Osteoblast (primary cell): Measurements from ENCODE around the gene CRIM1. TPM values are rescaled to one million over a fixed set of nuclear protein-coding genes. Genes with fewer than 3 reads are reported as not detected.

Experiments
- DNase-seq: peaks from one replicate; pipeline ENCODE4 v3.0.0; 2011; ENCODE audit warnings: low spot score, mixed read lengths; ENCODE audit not compliant: insufficient read length; ENCODE audit errors: missing footprints
- H2AFZ ChIP-seq: 2 replicates; pipeline ENCODE4 v1.6.0; 2011; ENCODE audit warnings: mild to moderate bottlenecking, low read length
- H3K27ac ChIP-seq: 2 replicates; pipeline ENCODE4 v1.5.1; 2011; ENCODE audit warnings: mild to moderate bottlenecking, low read depth, low read length, moderate library complexity
- H3K27me3 ChIP-seq: 2 replicates; pipeline ENCODE4 v1.6.0; 2012; ENCODE audit warnings: mild to moderate bottlenecking, control low read depth, inconsistent platforms, low read length, moderate library complexity; ENCODE audit not compliant: insufficient read depth
- H3K36me3 ChIP-seq: 2 replicates; pipeline ENCODE4 v1.5.1; 2011; ENCODE audit warnings: mild to moderate bottlenecking, low read length, control low read depth, moderate library complexity; ENCODE audit not compliant: insufficient read depth
- H3K4me1 ChIP-seq: 2 replicates; pipeline ENCODE4 v1.5.1; 2011; ENCODE audit warnings: mild to moderate bottlenecking, low read length, control low read depth, moderate library complexity; ENCODE audit not compliant: insufficient read depth
- H3K4me2 ChIP-seq: 2 replicates; pipeline ENCODE4 v1.6.0; 2011; ENCODE audit warnings: mild to moderate bottlenecking, low read length; ENCODE audit not compliant: insufficient read depth
- H3K4me3 ChIP-seq: fragments of 200-600 bp; sonication (generic); 3 replicates; pipeline ENCODE4 v1.5.1; 2012; ENCODE audit warnings: mild to moderate bottlenecking, low read length, inconsistent platforms; ENCODE audit not compliant: insufficient read depth
- H3K79me2 ChIP-seq: 2 replicates; pipeline ENCODE4 v1.6.0; 2012; ENCODE audit warnings: mild to moderate bottlenecking, low read length, control low read depth, inconsistent platforms; ENCODE audit not compliant: insufficient read depth
- H3K9me3 ChIP-seq: 2 replicates; pipeline ENCODE4 v1.5.1; 2011; ENCODE audit warnings: low read depth, low read length, control low read depth
- H4K20me1 ChIP-seq: 2 replicates; pipeline ENCODE4 v1.6.0; 2012; ENCODE audit warnings: mild to moderate bottlenecking, low read length, control low read depth; ENCODE audit not compliant: insufficient read depth
- CTCF ChIP-seq: IDR thresholded peaks from 2 replicates; pipeline ENCODE4 v1.5.1; 2011; ENCODE audit warnings: mild to moderate bottlenecking, low read depth, low read length, moderate library complexity; ENCODE audit errors: extremely low read depth
- total RNA-seq: library from RNA; depleted of rRNA; stranded (reverse); fragments of >200 nt; gene quantifications from 2 replicates; pipeline ENCODE4 v1.2.3, GENCODE V29; 2012

CRIM1 gene
- total RNA-seq, 1 donor: 362 TPM

- Histone ChIP-seq H2AFZ (no peak overlapping the region), H3K4me2 (no peak overlapping the region), H3K27ac (peak overlapping the region; percentile 62), H3K36me3 (peaks cover 58% of the 10 kb centered on the region), H4K20me1 (peaks cover 60% of the 10 kb centered on the region), H3K4me3 (no peak overlapping the region), H3K27me3 (no peaks in the 10 kb centered on the region), H3K9me3 (no peaks in the 10 kb centered on the region), H3K4me1 (peaks cover 50% of the 10 kb centered on the region), H3K79me2 (peaks cover 97% of the 10 kb centered on the region)
- DNase-seq: no peak
- TF ChIP-seq CTCF: no peak
Measured at GRCh38 chr2:36394804-36395203, 39.2 kb downstream of the CRIM1 start.

GRCh38 chr2:36395866-36396265 is 40.3 kb downstream of the CRIM1 start:
- no peak for TF ChIP-seq CTCF
- Histone ChIP-seq H3K79me2 (peaks cover 97% of the 10 kb centered on the region), H4K20me1 (peaks cover 56% of the 10 kb centered on the region), H3K4me3 (no peak overlapping the region), H3K4me2 (no peak overlapping the region), H3K36me3 (peaks cover 54% of the 10 kb centered on the region), H3K4me1 (peaks cover 58% of the 10 kb centered on the region), H3K9me3 (no peaks in the 10 kb centered on the region), H2AFZ (no peak overlapping the region), H3K27ac (peak overlapping the region; percentile 62), H3K27me3 (no peaks in the 10 kb centered on the region)
- no peak for DNase-seq

DNA sequence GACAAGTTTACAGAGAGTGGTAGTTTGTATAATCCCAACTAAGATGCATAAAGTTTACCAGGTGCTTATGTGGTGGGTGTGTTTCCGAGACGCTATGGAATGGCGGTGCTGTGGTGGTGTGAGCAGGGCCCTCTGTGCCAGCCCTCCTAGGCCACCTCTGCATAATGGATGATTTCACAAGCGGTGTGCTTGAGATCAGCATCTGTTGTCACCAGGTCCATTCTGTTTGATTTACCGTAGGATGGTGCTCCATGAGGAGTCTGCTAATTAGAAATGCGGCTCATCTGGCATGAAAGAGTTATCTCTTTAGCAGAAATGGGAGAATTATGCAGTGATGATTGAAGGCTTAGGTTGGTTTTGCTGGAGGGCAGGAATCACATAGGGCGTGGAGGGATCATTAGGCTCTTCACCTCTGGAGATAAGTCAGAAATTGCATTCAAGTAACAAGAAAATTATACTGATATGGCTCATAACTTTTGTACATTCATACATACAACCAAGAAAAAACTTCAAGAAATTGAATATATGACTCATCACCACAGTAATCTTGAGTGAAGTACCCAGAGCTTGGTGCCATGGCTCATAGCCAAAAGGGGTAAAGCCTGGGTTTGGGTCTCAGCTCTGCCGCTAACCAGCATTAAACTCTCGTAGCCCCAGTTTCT is 41.4 kb downstream of the CRIM1 start:
- H3K9me3 ChIP-seq: no peaks in the 10 kb centered on the region
- peaks cover 52% of the 10 kb centered on the region for H4K20me1 ChIP-seq
- H3K4me1 ChIP-seq: peaks cover 68% of the 10 kb centered on the region
- no peak overlapping the region for H3K4me3 ChIP-seq
- peaks cover 56% of the 10 kb centered on the region for H3K36me3 ChIP-seq
- H3K4me2 ChIP-seq: no peak overlapping the region
- H3K27ac ChIP-seq: peak overlapping the region; percentile 62
- no peak for DNase-seq
- H3K27me3 ChIP-seq: no peaks in the 10 kb centered on the region
- H2AFZ ChIP-seq: no peak overlapping the region
- TF ChIP-seq CTCF: no peak
- H3K79me2 ChIP-seq: peaks cover 98% of the 10 kb centered on the region

GRCh38 chr2:36397728-36398413 is 42.3 kb downstream of the CRIM1 start:
- H3K4me2 ChIP-seq: no peak overlapping the region
- H3K27ac ChIP-seq: peak overlapping the region; percentile 62
- H3K4me3 ChIP-seq: no peak overlapping the region
- TF ChIP-seq CTCF: no peak
- H4K20me1 ChIP-seq: peaks cover 48% of the 10 kb centered on the region
- H3K9me3 ChIP-seq: no peaks in the 10 kb centered on the region
- peaks cover 60% of the 10 kb centered on the region for H3K36me3 ChIP-seq
- peaks cover 98% of the 10 kb centered on the region for H3K79me2 ChIP-seq
- no peaks in the 10 kb centered on the region for H3K27me3 ChIP-seq
- no peak overlapping the region for H2AFZ ChIP-seq
- peaks cover 73% of the 10 kb centered on the region for H3K4me1 ChIP-seq
- DNase-seq: no peak
